B cell (primary cell): ENCODE results near the gene LRSAM1.

Experiments used
- EZH2 ChIP-seq: IDR thresholded peaks from 2 replicates; pipeline ENCODE4 v1.6.1; 2012; ENCODE audit warnings: borderline replicate concordance, low read depth, mild to moderate bottlenecking, moderate library complexity, low read length; ENCODE audit not compliant: insufficient read depth, poor library complexity, severe bottlenecking
- TF ChIP-seq, protein P1 (sequence below): fragments of 200-600 bp; IDR thresholded peaks from one replicate; pipeline ENCODE4 v1.8.0; 2022; ENCODE audit warnings: antibody characterized with exemption, mild to moderate bottlenecking

DNA sequence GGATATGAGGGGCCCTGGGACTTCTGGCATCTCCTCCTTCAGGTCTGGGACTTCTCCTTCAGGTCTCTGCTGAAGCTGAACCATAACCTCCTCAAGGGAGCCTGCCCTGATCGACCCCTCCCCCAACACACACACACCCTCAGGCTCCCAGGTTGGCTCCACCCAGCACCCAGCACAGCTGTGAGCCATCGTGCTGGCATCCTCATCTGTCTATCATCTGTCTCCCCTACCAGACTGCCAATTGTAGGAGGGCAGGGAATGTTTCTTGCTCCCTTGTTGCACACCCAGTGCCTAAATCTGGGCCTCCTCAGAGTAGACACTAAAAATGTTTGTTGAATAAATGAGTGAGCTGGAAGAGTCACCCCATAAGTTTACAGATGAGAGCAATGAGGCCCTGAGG is 71.4 kb downstream of the LRSAM1 start:
- TF ChIP-seq, protein P1, sequence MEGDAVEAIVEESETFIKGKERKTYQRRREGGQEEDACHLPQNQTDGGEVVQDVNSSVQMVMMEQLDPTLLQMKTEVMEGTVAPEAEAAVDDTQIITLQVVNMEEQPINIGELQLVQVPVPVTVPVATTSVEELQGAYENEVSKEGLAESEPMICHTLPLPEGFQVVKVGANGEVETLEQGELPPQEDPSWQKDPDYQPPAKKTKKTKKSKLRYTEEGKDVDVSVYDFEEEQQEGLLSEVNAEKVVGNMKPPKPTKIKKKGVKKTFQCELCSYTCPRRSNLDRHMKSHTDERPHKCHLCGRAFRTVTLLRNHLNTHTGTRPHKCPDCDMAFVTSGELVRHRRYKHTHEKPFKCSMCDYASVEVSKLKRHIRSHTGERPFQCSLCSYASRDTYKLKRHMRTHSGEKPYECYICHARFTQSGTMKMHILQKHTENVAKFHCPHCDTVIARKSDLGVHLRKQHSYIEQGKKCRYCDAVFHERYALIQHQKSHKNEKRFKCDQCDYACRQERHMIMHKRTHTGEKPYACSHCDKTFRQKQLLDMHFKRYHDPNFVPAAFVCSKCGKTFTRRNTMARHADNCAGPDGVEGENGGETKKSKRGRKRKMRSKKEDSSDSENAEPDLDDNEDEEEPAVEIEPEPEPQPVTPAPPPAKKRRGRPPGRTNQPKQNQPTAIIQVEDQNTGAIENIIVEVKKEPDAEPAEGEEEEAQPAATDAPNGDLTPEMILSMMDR: no peak
- no peak for TF ChIP-seq EZH2
